Left hindlimb (tissue), 1 donor: ENCODE data around the gene ARID3A.
A peak's percentile ranks its signal among the peaks of the same experiment; 100 is the strongest.
"Not testable (repeated sequence)": the region's sequence is repeated elsewhere in the genome, so short reads cannot be mapped to it uniquely, and the experiment has no call there.

Experiments used
- DNase-seq: peaks from one replicate; pipeline ENCODE4 v3.0.0-alpha.2; 2018

ARID3A gene

DNA sequence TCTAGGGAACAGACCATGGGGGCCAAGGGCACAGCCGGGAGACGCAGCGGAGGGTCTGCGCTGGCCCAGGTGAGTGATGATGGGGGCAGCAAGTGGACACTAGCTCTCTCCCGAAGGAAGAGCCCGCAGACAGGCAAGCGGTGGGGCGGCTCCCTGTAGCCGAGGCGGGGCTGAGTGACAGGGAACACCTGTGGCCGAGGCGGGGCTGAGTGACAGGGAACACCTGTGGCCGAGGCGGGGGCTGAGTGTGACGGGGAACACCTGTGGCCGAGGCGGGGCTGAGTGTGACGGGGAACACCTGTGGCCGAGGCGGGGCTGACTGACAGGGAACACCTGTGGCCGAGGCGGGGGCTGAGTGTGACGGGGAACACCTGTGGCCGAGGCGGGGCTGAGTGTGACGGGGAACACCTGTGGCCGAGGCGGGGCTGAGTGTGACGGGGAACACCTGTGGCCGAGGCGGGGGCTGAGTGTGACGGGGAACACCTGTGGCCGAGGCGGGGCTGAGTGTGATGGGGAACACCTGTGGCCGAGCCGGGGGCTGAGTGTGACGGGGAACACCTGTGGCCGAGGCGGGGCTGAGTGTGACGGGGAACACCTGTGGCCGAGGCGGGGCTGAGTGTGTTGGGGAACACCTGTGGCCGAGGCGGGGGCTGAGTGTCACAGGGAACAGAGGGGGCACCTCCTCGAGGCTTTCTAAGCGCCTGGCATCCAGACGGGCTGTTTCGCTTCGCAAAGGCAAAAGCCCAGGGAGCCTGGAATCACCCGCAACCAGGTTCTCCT lies 34.2 kb upstream of the ARID3A start:
- not testable (repeated sequence) for DNase-seq

DNA sequence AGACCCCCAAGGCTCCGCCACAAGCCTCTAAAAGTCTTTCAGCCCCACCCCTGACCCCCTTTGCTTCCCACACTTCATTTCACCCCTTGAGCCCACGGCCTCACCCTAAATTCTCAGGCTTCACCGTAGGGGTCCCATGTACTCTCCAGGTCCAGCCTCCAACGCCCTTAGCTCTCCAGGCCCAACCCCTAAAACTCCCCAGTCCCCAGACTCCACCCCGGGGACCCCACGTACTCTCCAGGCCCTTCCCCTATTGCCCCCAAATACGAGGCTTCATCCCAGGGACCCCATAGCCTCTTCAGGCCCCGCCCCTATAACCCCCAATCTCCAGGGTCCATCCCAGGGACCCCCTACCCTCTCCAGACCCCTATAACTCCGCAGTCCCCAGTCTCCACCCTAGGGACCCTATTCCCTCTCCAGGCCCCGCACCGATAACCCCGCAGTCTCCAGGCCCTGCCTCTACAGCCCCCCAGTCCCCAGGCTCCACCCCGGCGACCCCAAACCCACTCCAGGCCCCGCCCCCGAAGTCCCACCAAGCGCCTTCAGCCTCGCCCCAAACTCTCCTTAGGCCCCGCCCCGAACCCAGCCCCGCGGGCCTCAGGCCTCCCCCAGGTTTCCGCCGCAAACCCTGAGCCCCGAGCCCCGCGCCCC lies 33.5 kb upstream of the ARID3A start:
- no peak for DNase-seq

- DNase-seq = peak; percentile 93
These were observed 32.7 kb upstream of the ARID3A start, which contains the start of the genes MED16 and RNU6-9 for GRCh38 chr19:892894-893689. TSS of gene MED16 (minus strand) at chr19:893187. CDS start at chr19:891131, 2,056 bp downstream. TSS of gene RNU6-9 (plus strand) at chr19:893484.

DNA sequence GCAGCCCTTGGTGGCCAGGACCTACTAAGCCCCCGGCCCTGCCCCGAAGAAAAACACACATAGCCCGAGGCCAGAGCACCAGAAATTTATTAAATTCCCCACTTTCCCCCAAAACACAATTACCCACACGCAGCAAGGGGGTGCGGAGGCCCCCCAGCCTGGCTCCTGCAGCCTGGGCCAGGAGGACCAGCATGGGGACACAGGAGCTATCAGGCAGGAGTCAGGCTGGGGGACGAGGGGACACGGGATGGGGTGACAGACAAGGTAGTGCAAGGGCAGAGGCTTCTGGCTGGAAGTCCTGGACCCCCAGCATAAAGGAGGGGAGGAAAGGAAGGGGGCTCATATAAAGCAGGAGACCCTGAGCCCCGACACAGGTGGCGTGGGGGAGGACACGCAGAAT lies 29.4 kb upstream of the ARID3A start:
- DNase-seq = no peak

- DNase-seq = no peak
These were observed 28.8 kb upstream of the ARID3A start for GRCh38 chr19:896999-897398.

DNA sequence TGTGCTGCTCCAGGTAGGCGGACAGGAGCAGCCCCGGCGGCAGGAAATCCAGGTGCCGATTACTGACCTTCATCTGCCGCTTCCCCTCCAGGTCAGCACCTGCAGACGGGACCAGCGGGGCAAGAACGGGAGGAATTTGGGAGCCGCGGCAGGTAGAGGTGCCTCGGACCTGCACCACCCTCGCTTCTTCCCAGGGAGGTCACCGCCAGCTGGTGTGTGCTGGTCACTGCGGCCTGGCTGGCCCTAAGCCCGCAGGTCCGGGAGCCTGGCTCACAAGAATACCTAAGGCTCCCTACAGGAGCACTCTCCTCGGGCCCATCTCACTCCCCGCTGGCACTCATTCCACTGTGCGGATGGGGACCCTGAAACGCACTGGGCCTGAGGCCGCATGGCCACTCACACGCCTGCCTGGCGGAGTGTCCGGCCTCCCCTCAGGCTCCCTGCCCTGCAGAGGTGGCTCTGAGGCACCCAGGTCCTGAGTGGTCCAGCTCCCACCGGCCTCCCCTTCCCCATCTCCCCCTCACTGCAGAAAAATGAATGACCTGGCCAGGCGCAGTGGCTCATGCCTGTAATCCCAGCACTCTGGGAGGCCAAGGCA lies 28.3 kb upstream of the ARID3A start:
- no peak for DNase-seq

GRCh38 chr19:898663-899062 lies 27.2 kb upstream of the ARID3A start:
- DNase-seq = no peak

DNA sequence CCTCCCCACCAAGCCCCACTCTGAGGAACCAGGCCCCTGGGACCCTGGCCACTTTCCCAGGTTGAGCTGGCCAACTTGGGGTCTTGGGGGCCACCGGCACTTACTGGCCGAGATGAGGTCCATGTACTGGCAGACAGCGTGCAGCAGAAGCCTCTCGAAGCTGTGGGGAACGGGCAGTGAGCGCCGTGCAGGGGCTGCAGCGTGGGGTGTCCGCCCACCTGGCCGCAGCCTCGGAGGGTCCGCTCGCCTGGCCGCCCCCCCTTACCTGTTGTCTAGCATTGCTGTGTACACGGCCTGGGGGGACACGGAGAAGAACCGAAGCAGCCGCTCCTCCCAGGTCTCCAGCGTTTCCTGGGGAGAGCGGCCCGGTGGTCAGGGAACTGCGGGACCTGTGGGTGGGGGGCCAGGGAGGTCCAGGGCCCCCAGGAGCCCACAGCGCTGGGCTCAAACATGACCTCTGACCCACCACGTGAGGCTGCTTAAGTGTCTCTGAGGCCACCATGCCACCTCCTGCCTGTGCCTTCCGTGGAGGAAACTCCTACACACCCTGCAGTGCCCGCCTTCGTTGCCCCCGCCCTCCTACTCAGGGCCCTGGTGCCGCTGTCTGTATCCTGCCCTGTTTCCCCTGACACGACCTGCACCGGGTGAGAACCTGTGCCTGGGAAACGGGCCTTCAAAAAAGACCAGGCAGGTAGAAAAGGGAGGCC lies 26.3 kb upstream of the ARID3A start:
- no peak for DNase-seq

- DNase-seq = no peak
These were observed 25.9 kb upstream of the ARID3A start for GRCh38 chr19:900043-900301.

GRCh38 chr19:900302-901111 lies 25.3 kb upstream of the ARID3A start:
- DNase-seq = no peak

DNA sequence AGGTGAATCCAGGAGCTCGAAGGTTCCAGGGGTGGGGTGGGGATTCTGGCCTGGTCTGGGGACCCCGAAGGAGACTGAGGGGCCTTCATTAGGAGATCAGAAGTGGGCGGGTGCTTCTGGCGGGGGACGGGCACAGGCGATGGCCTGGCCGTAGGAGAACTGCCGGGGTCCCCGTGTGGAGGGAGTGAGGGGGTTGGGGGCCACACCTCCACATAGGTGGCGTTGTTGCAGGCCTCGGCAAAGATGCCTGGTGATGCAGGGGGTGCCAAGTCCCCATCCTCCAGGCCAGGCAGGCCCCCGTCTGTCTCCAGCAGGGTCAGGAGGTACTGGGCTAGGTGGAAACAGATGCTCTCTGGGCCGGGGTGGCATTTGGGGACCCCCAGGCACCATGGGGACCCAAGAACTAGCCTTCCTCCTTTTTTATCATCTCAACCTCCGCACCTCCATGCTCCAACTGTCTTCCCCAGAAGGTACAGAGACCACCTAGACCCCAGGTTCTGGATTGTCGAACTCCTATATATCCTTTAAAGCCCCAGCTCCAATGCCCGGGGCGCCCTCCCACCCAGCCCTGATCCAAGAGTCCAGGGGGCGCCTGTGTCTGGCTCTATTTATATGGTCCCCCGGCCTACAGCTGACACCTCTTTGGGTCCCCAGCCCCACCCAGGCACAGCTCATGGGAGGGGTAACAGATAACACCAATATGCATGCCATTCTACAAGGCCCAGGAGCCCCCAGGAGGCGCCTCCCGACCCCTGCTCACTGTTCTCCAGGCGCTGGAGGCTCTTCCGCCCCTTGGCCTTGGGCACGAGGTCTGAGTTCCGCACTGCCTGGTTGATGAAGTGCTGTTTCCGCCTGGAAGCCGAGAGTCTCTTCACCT lies 24.4 kb upstream of the ARID3A start:
- no peak for DNase-seq

GRCh38 chr19:902093-902370 lies 23.8 kb upstream of the ARID3A start:
- no peak for DNase-seq

DNA sequence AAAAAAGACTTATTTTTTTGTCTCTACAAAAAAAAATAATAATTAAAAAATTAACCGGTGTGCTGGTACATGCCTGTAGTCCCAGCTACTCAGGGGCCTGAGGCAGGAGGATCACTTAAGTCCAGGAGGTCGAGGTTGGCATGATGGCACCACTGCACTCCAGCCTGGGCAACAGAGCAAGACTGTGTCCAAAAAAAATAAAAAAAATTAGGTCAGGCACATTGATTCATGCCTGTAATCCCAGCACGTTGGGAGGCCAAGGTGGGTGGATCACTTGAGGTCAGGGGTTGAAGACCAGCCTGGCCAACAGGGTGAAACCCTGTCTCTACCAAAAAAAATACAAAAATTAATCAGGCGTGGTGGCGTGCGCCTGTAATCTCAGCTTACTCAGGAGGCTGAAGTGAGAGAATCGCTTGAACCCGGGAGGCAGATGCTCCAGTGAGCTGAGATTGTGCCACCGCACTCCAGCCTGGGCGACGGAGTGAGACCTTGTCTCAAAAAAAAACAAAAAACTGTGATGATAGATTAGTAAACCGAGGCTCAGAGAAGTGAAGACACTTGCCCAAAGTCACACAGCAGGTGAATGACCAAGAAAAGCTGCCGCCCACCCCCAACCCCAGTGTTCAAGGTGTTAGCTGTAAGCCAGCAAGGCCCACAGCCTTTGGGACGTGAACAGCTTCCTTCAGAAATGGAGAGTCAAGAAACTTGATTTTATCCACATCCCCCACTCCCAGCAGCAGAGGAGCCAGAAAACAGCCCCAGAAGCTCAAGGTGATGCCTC lies 23.2 kb upstream of the ARID3A start:
- DNase-seq = no peak

GRCh38 chr19:903266-903797 lies 22.5 kb upstream of the ARID3A start:
- no peak for DNase-seq

- no peak for DNase-seq
These were observed 21.3 kb upstream of the ARID3A start for GRCh38 chr19:904545-904944.

- no peak for DNase-seq
These were observed 19.4 kb upstream of the ARID3A start for GRCh38 chr19:906480-906879.

GRCh38 chr19:907183-907853 lies 18.5 kb upstream of the ARID3A start:
- DNase-seq = no peak

GRCh38 chr19:911197-912033 lies 14.4 kb upstream of the ARID3A start:
- no peak for DNase-seq
